AG08395 (cell line): ENCODE results near the gene DAZ2.
"Not testable (repeated sequence)": the region's sequence is repeated elsewhere in the genome, so short reads cannot be mapped to it uniquely, and the experiment has no call there.

Experiments used
- DNase-seq: peaks from one replicate; pipeline ENCODE4 v3.0.0; 2012; ENCODE audit warnings: mixed read lengths, low spot score

Gene DAZ2

GRCh38 chrY:23219233-23219632 is at the start of gene DAZ2:
Gene DAZ2, plus strand, starts transcription at chrY:23219533. Its CDS starts 208 bp downstream, at chrY:23219741.
- not testable (repeated sequence) for DNase-seq

GRCh38 chrY:23198908-23199307 is 20.4 kb upstream of the DAZ2 start, which contains the start of gene DAZ1:
Gene DAZ1, minus strand, starts transcription at chrY:23199008. Its CDS starts 208 bp downstream, at chrY:23198800.
- DNase-seq, result not testable (repeated sequence)

- DNase-seq, result not testable (repeated sequence)
These were observed 11.9 kb upstream of the DAZ2 start for GRCh38 chrY:23207455-23207854.

- DNase-seq, result not testable (repeated sequence)
These were observed 9.4 kb upstream of the DAZ2 start for GRCh38 chrY:23209802-23210495.

GRCh38 chrY:23210681-23211080 is 8.7 kb upstream of the DAZ2 start:
- DNase-seq, result not testable (repeated sequence)
